LNCAP (cell line): ENCODE data around the gene ATP6V0A4.

Experiments used
- CTCF ChIP-seq: fragments of 450-650 bp; IDR thresholded peaks from 2 replicates; pipeline ENCODE4 v1.5.1; 2017; ENCODE audit warnings: mild to moderate bottlenecking

The ATP6V0A4 gene

GRCh38 chr7:138801256-138801655 lies 3.3 kb upstream of the ATP6V0A4 start:
- TF ChIP-seq CTCF = no peak

GRCh38 chr7:138799336-138800000 lies 1.5 kb upstream of the ATP6V0A4 start:
- TF ChIP-seq CTCF = no peak

GRCh38 chr7:138798836-138799235 lies 840 bp upstream of the ATP6V0A4 start:
- no peak for TF ChIP-seq CTCF

GRCh38 chr7:138796038-138796615 lies 1.9 kb downstream of the ATP6V0A4 start:
- no peak for TF ChIP-seq CTCF

- no peak for TF ChIP-seq CTCF
Observed at GRCh38 chr7:138785587-138786437, 12.2 kb downstream of the ATP6V0A4 start.

- no peak for TF ChIP-seq CTCF
Observed at GRCh38 chr7:138784692-138785091, 13.3 kb downstream of the ATP6V0A4 start.

GRCh38 chr7:138781004-138781403 lies 17.0 kb downstream of the ATP6V0A4 start:
- no peak for TF ChIP-seq CTCF
